CD4-positive, alpha-beta T cell (primary cell): ENCODE measurements around the gene GLMN. TPM values are rescaled to one million over a fixed set of nuclear protein-coding genes. Genes with fewer than 3 reads are reported as not detected.
A peak's percentile ranks its signal among the peaks of the same experiment; 100 is the strongest.
"Not testable (repeated sequence)": the region's sequence is repeated elsewhere in the genome, so short reads cannot be mapped to it uniquely, and the experiment has no call there.

Experiments used
- ATAC-seq: fragments of 200-7000 bp; cut with Tn5 transposase; one replicate; pipeline ENCODE4 v1.10.0; 2022; ENCODE audit warnings: mild to moderate bottlenecking; ENCODE audit not compliant: poor library complexity
- CTCF ChIA-PET: fragments of 350-600 bp; sonication (Branson Sonifier 250); formaldehyde crosslinking; loops from one replicate; lab custom pipeline; 2021; ENCODE audit warnings: antibody characterized with exemption, inconsistent platforms; lab: Charles Lee
- POLR2A ChIA-PET: fragments of 350-600 bp; sonication (Branson Sonifier 250); formaldehyde crosslinking; loops from one replicate; lab custom pipeline; 2021; ENCODE audit warnings: antibody characterized with exemption, inconsistent platforms; lab: Charles Lee
- DNase-seq, 14 experiments: peaks; one replicate each; pipeline ENCODE4 v3.0.0-alpha.2; 2013 to 2020; ENCODE audit warnings: mixed read lengths in 2 of 14
- H3K27ac ChIP-seq, 2 donors: one replicate each; pipeline versions ENCODE4 v1.5.1 to v1.7.0; 2013; ENCODE audit warnings: low read length in 2 of 2, low read depth in 1 of 2, mild to moderate bottlenecking in 1 of 2
- H3K27me3 ChIP-seq, 2 experiments: 1 replicate in 1 of 2; 2 replicates in 1 of 2; pipeline versions ENCODE4 v1.6.1 to v1.7.0; 2013; ENCODE audit warnings: low read length in 2 of 2, control low read depth in 1 of 2, mild to moderate bottlenecking in 1 of 2, moderate library complexity in 1 of 2; ENCODE audit not compliant: insufficient read depth in 2 of 2, control insufficient read depth in 1 of 2
- H3K36me3 ChIP-seq: one replicate; pipeline ENCODE4 v1.6.1; 2013; ENCODE audit warnings: low read length, control low read depth; ENCODE audit not compliant: insufficient read depth
- H3K4me1 ChIP-seq: one replicate; pipeline ENCODE4 v1.6.1; 2013; ENCODE audit warnings: low read length, control low read depth; ENCODE audit not compliant: insufficient read depth
- H3K4me3 ChIP-seq: one replicate; pipeline ENCODE4 v1.5.1; 2013; ENCODE audit warnings: mild to moderate bottlenecking, low read length, moderate library complexity
- H3K9me3 ChIP-seq, 2 experiments: 1 replicate in 1 of 2; 2 replicates in 1 of 2; pipeline versions ENCODE4 v1.6.1 to v1.7.0; 2013; ENCODE audit warnings: low read length in 2 of 2, mild to moderate bottlenecking in 2 of 2, control low read depth in 1 of 2, moderate library complexity in 1 of 2; ENCODE audit not compliant: control insufficient read depth in 1 of 2, insufficient read depth in 1 of 2
- H3K27ac Mint-ChIP-seq: one replicate; pipeline ENCODE4 v1.8.0; 2020; ENCODE audit warnings: mixed read lengths
- H3K27me3 Mint-ChIP-seq: one replicate; pipeline ENCODE4 v1.8.0; 2021; ENCODE audit warnings: mixed read lengths
- H3K36me3 Mint-ChIP-seq: one replicate; pipeline ENCODE4 v1.8.0; 2021; ENCODE audit warnings: low read depth, mixed read lengths
- H3K4me1 Mint-ChIP-seq: one replicate; pipeline ENCODE4 v1.8.0; 2021; ENCODE audit warnings: low read depth, mixed read lengths
- H3K4me3 Mint-ChIP-seq: one replicate; pipeline ENCODE4 v1.8.0; 2020; ENCODE audit warnings: mild to moderate bottlenecking, mixed read lengths
- H3K9me3 Mint-ChIP-seq: one replicate; pipeline ENCODE4 v1.8.0; 2020; ENCODE audit warnings: mixed read lengths
- intact Hi-C, 2 experiments: fragments of 100-400 bp; cut with DNase I in 1 of 2; cut with micrococcal nuclease in 1 of 2; formaldehyde crosslinking; loops; one replicate each; pipeline versions ENCODE4 v1.15.1 to v1.9.0; 2023 to 2025; cut with DNase I, micrococcal nuclease
- total RNA-seq, 174 experiments: library from RNA in 2 of 174; stranded (reverse) in 2 of 174; gene quantifications; one replicate each; pipeline ENCODE4 v1.2.3 and lab custom pipeline; 2021 to 2026
- TF ChIP-seq, protein P1 (sequence below): fragments of 200-600 bp; IDR thresholded peaks from one replicate; pipeline ENCODE4 v1.8.0; 2022; ENCODE audit warnings: antibody characterized with exemption, mild to moderate bottlenecking

The GLMN gene
- total RNA-seq, 2 experiments from 2014 or later, result 7.7 to 11.7 TPM

DNA sequence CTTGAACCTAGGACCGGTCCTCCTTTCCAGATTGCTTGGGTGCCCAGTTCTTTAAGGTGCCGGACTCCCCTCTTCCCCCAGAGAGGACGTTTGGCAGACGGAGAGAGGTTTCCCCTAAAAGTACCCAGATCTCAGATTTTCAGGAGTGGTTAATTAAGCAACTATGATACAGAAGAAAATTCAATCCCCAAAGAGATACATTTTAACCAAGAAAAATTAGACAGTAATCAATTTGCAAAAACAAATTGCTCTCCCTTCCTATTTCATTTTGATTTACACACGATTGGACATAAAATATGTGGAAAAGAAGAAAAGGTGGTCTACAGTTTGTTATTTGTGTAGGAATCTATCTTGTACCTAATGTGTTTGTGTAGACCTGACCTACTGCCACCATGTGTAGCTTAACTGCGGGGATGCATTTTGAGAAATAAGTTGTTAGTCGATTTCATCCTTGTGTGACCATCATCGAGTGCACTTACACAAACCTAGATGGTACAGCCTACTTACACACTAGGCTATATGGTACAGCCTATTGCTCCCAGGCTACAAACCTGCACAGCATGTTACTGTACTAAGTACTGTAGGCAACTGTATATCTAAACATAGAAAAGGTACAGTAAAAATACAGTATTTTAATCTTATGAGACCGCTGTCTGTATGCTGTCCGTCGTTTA, 827 bp upstream of the GLMN start:
- H3K27me3 Mint-ChIP-seq, result no peaks in the 10 kb centered on the region
- H3K27me3 ChIP-seq, result no peaks in the 10 kb centered on the region
- POLR2A ChIA-PET, result interaction anchor here (0.7 to 2.3 kb wide), 4 partner anchors 16 to 1471 kb away, joined by 3 to 11 read pairs (median 6); partner anchors contain the start of gene RPL5
- CTCF ChIA-PET, result interaction anchor here (0.6 to 4.0 kb wide), 3 partner anchors 10 to 157 kb away, joined by 3 to 16 read pairs (median 4); no protein-coding TSS in a partner anchor
- peaks cover 12% of the 10 kb centered on the region for H3K4me1 ChIP-seq
- peak overlapping the region; percentile 100 for H3K4me3 Mint-ChIP-seq
- TF ChIP-seq, protein P1, sequence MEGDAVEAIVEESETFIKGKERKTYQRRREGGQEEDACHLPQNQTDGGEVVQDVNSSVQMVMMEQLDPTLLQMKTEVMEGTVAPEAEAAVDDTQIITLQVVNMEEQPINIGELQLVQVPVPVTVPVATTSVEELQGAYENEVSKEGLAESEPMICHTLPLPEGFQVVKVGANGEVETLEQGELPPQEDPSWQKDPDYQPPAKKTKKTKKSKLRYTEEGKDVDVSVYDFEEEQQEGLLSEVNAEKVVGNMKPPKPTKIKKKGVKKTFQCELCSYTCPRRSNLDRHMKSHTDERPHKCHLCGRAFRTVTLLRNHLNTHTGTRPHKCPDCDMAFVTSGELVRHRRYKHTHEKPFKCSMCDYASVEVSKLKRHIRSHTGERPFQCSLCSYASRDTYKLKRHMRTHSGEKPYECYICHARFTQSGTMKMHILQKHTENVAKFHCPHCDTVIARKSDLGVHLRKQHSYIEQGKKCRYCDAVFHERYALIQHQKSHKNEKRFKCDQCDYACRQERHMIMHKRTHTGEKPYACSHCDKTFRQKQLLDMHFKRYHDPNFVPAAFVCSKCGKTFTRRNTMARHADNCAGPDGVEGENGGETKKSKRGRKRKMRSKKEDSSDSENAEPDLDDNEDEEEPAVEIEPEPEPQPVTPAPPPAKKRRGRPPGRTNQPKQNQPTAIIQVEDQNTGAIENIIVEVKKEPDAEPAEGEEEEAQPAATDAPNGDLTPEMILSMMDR, result no peak
- peak overlapping the region; percentile 98 for H3K4me3 ChIP-seq
- peaks cover 47% of the 10 kb centered on the region for H3K36me3 Mint-ChIP-seq
- peak overlapping the region; percentile 86 to 93 for H3K27ac ChIP-seq
- no peaks in the 10 kb centered on the region for H3K9me3 Mint-ChIP-seq
- H3K36me3 ChIP-seq, result peaks cover 26% of the 10 kb centered on the region
- peaks cover 54% of the 10 kb centered on the region for H3K4me1 Mint-ChIP-seq
- no peak for DNase-seq
- no peak for ATAC-seq
- intact Hi-C loops, result loop anchor here (2.0 to 10.0 kb wide), 8 partner anchors 17 to 883 kb away; partner anchors contain the start of genes BTBD8 (in 1 of the 2), CCDC18 (in 1 of the 2), RPL5 (in 1 of the 2) and TMED5 (in 1 of the 2)
- H3K27ac Mint-ChIP-seq, result peak overlapping the region; percentile 96
- no peaks in the 10 kb centered on the region for H3K9me3 ChIP-seq

DNA sequence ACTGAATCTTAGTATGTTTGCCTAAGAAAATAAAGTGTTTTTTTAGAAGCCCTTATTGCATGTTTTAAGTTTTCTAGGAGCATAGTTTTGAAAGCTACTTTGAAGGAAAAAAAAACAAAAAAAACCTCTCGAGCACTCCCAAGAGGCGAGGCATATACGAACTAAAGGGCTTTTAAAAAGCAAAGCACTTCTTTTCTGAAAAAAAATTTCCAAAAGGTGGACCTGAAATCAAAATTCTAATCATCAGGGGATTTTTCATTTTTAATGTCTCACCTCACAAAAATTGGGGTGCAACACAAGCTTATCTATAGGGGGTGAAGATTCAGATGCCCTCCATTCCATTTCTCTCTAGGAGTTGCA, 594 bp downstream of the GLMN start:
- TF ChIP-seq, protein P1, result peak; percentile 47
- Mint-ChIP-seq H3K9me3 (no peaks in the 10 kb centered on the region), H3K36me3 (peaks cover 50% of the 10 kb centered on the region), H3K27ac (peak overlapping the region; percentile 96), H3K27me3 (no peaks in the 10 kb centered on the region), H3K4me1 (peaks cover 54% of the 10 kb centered on the region), H3K4me3 (peak overlapping the region; percentile 100)
- H3K27me3 ChIP-seq, result no peaks in the 10 kb centered on the region
- H3K4me3 ChIP-seq, result peak overlapping the region; percentile 98
- peaks cover 12% of the 10 kb centered on the region for H3K4me1 ChIP-seq
- peak overlapping the region; percentile 86 to 93 for H3K27ac ChIP-seq
- ChIA-PET CTCF (interaction anchor here (0.8 to 4.0 kb wide), 3 partner anchors 12 to 299 kb away, joined by 3 to 16 read pairs (median 3); no protein-coding TSS in a partner anchor), POLR2A (interaction anchor here (0.6 to 2.3 kb wide), 7 partner anchors 18 to 534 kb away, joined by 3 to 11 read pairs (median 5); partner anchors contain the start of gene RPL5)
- intact Hi-C loops, result loop anchor here (2.0 to 10.0 kb wide), 6 partner anchors 19 to 791 kb away; partner anchors contain the start of genes BTBD8 (in 1 of the 2) and RPL5 (in 1 of the 2)
- ATAC-seq, result peak; percentile 4
- H3K9me3 ChIP-seq, result no peaks in the 10 kb centered on the region
- peaks cover 22% of the 10 kb centered on the region for H3K36me3 ChIP-seq
- DNase-seq, result peak in 1 of 14 experiments; percentile 21

- TF ChIP-seq, protein P1, result peak; percentile 71
- no peak for ATAC-seq
- no peaks in the 10 kb centered on the region for H3K4me1 ChIP-seq
- no peak overlapping the region for H3K4me3 ChIP-seq
- ChIA-PET POLR2A (no interaction called here), CTCF (interaction anchor here (0.8 to 1.2 kb wide), 3 partner anchors 124 to 777 kb away, joined by 3 read pairs; no protein-coding TSS in a partner anchor)
- H3K27me3 Mint-ChIP-seq, result no peaks in the 10 kb centered on the region
- no peaks in the 10 kb centered on the region for H3K9me3 ChIP-seq
- DNase-seq, result peak in 4 of 14 experiments; percentile 17 to 51 (median 46)
- H3K27me3 ChIP-seq, result no peaks in the 10 kb centered on the region
- no peak overlapping the region for H3K27ac ChIP-seq
- no peak overlapping the region for H3K4me3 Mint-ChIP-seq
- peaks cover 58% of the 10 kb centered on the region for H3K36me3 ChIP-seq
- peaks cover 81% of the 10 kb centered on the region for H3K36me3 Mint-ChIP-seq
- no peak overlapping the region for H3K27ac Mint-ChIP-seq
- intact Hi-C loops, result loop anchor here (1.0 to 10.0 kb wide), 4 partner anchors 294 to 777 kb away; partner anchors contain the start of gene RPL5 (in 1 of the 2)
- H3K4me1 Mint-ChIP-seq, result peaks cover 12% of the 10 kb centered on the region
- H3K9me3 Mint-ChIP-seq, result no peaks in the 10 kb centered on the region
Observed at GRCh38 chr1:92291372-92291999, 7.3 kb downstream of the GLMN start.

- H3K4me1 Mint-ChIP-seq, result peaks cover 36% of the 10 kb centered on the region
- H3K27me3 Mint-ChIP-seq, ATAC-seq, H3K4me1 ChIP-seq, CTCF ChIA-PET, H3K4me3 Mint-ChIP-seq, DNase-seq, H3K9me3 ChIP-seq, H3K27ac Mint-ChIP-seq, H3K27me3 ChIP-seq, intact Hi-C loops, H3K27ac ChIP-seq, POLR2A ChIA-PET, H3K9me3 Mint-ChIP-seq, H3K4me3 ChIP-seq: not testable (repeated sequence)
- peaks cover 90% of the 10 kb centered on the region for H3K36me3 Mint-ChIP-seq
- peaks cover 36% of the 10 kb centered on the region for H3K36me3 ChIP-seq
Observed at GRCh38 chr1:92281411-92281810, 17.4 kb downstream of the GLMN start.
